Activated CD4-positive, alpha-beta T cell treated with anti-CD3 and anti-CD28 coated beads, Interleukin-2, amount 50 U/mL, for 4 hours (primary cell): Measurements from ENCODE around the gene AFG1L.
"Not testable (repeated sequence)": the region's sequence is repeated elsewhere in the genome, so short reads cannot be mapped to it uniquely, and the experiment has no call there.

ENCODE experiments used
- DNase-seq, 2 experiments: peaks; one replicate each; pipeline ENCODE4 v3.0.0-alpha.2; 2020

The AFG1L gene

GRCh38 chr6:108561309-108561647, 266.4 kb downstream of the AFG1L start:
- not testable (repeated sequence) for DNase-seq

- DNase-seq: no peak
Observed at GRCh38 chr6:108561742-108562502, 267.1 kb downstream of the AFG1L start.

- DNase-seq: no peak
Observed at GRCh38 chr6:108562503-108562993, 267.7 kb downstream of the AFG1L start.

- DNase-seq: no peak
Observed at GRCh38 chr6:108563292-108563691, 268.4 kb downstream of the AFG1L start.

GRCh38 chr6:108564178-108564577, 269.3 kb downstream of the AFG1L start:
- no peak for DNase-seq

- no peak for DNase-seq
Observed at GRCh38 chr6:108565091-108565766, 270.4 kb downstream of the AFG1L start.

GRCh38 chr6:108565893-108566292, 271.0 kb downstream of the AFG1L start:
- no peak for DNase-seq

- DNase-seq: no peak
Observed at GRCh38 chr6:108566406-108566805, 271.6 kb downstream of the AFG1L start.

- no peak for DNase-seq
Observed at GRCh38 chr6:108568101-108568500, 273.2 kb downstream of the AFG1L start.

- DNase-seq: no peak
Observed at GRCh38 chr6:108568551-108569305, 273.9 kb downstream of the AFG1L start.

GRCh38 chr6:108570517-108570916, 275.7 kb downstream of the AFG1L start:
- no peak for DNase-seq

GRCh38 chr6:108574457-108575141, 279.7 kb downstream of the AFG1L start:
- DNase-seq: no peak
